GM19025 (cell line): ENCODE results near the gene SH3RF3.
"Not testable (repeated sequence)": the region's sequence is repeated elsewhere in the genome, so short reads cannot be mapped to it uniquely, and the experiment has no call there.

Source experiments
- ATAC-seq: cut with Tn5 transposase; IDR thresholded peaks from one replicate; pipeline ENCODE4 v1.9.1; 2021; ENCODE audit warnings: mild to moderate bottlenecking, low read depth, moderate library complexity; ENCODE audit not compliant: unreplicated experiment

Gene SH3RF3

DNA sequence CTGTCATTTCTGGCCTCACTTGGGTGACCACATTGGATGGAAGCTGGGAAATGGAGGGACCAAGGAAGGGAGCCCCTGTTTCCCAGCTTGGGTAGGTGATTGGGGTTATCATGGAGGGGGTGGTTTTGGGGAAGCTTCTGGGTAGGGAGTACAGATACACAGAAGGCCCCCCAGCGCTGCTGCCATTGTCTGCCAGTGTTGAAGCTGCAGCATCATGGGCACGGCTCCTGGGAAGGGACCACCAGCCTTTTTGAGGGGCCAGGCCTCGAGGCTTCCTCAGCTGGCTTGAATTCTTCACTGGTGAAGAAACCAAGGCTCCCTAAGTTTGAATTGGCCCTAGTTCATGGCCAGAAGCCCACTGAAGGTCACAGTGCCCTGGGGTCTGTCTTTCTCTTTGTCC, 25.2 kb downstream of the SH3RF3 start:
- ATAC-seq, result no peak

DNA sequence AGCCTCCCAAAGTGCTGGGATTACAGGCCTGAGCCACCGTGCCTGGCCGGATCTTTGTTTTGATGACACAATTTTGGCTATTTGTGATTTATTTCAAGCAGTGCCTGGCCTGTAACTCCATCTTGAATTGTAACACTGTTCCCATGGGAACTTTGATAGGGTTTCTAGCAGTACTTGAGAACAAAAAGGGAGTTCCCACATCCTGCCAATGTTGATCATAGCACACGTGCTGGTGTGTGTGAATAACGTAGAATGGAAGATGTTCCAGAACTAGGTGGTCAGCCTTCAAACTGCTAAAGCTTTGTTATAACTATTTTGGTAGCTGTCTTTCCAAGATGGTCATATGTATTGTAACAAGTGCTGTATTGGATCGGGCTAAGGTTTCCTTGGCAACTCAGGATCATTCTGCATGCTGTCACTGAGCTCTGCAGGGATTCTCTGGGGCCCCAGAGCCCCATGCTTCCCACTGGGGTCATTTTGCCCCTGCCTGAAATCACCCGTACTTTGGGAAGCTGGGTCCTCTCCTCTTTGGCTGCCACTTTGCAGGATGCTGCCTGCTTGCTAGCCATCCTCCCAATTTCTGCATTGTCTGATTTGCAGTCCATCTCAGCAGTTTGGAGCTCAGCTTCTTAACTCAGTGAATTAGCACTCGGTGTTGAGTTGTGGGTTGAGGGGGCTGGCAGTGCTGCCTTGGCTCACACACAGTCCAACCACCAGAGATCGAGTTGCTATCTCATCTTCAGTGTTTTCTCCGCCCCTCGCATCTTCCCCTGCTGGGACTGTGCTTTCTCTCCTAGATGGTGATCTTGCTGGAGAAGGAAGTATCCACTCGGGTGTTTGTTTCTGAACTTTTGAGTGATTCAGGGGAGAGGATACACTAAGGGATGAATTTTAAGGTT, 26.8 kb downstream of the SH3RF3 start:
- no peak for ATAC-seq

DNA sequence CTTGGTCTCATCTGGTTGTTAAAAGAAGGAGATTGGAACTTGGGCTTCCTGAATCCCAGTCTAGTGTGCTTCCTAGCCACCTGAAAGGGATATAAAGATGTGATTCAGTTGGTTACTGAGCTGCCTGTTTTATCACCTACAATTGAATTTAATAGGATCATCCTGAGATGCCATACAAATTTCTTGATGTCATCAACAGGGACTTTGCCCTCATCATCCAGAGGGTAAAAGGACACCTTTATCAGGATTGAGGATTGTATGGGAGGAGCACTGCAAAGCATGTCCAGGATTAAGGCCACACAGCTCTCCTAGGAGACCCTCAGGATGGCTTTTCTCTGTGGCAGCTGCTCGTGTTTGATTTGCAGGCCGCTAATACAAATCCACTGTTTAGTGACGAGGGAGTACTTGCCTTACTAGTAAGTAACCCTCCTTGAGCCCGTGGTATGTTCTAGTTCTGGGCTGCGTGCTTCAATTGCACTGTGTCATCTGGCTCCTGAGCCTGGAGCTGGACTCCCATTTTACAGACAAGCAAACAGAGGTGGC, 28.6 kb downstream of the SH3RF3 start:
- ATAC-seq, result no peak

DNA sequence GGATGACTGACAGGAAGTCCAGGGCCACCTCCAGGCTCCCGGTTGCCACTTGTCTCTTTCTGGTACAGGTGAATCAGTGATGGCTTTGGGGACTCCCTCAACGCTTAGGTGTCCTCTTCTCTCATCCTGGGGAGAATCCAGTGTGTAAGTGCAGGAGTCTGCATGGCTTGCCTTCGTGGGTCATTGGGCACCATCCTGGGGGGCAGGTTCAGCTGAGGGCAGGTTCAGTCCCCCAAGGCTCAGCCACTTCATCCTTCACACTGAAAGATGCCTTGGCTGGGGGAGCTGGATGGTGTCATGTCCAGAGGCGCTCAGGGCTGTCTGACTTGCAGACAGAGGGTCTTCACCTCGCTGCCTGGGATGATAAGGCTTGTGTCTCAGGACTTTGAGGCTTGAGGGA, 29.2 kb downstream of the SH3RF3 start:
- ATAC-seq, result no peak

DNA sequence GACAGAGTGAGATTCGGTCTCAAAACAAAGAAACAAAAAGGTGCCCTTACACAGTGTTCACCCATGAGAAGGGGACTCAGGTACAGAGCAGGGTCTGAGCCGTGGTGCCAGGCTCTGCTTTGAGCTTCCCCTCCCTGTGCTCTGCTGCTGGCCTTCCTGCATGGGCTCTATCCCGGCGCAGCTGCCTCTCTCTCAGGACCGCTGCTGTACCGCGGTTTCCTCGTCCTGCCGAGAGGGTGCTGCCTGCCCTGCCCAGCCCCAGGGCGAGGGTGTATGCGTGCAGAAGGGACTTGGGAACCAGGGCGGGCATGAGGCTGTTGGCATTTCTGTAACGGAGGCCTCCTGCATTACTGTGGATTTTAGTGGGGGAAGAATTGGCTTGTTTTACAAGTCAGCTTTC, 30.1 kb downstream of the SH3RF3 start:
- no peak for ATAC-seq

DNA sequence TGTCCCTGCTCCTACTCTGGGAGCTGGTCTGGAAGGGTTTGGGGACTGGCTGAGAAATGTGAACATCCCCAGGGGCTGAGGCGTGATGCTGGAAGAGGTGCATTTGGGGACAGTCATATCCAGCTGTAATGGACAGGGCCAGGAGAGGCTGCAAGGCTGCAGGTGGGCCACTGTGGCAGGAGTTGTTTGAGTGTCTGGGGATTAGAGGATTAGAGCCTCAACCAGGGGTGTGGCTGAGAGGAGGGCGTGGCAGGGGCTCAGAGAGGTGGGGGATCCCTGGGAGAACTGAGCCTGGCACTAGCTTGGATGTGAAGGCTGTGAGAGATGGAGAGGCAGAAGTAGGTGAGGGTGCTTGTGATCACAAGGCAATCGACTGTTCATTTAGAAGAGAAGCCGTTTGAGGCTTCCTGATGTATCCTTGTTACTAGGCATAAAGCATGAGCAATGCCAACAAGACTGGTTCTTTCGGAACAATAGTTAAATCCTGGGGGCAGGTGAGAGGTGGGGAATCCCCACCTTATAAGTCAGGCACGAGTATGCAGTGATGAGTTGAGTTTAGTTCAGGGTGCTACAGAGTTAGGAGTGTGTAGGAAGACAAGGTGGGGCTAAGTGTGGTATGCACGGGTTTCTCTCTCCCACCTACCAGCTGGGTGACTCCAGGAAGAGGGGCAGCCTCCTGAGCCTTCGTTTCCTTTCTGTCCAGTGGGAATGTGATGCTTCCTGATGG, 31.9 kb downstream of the SH3RF3 start:
- ATAC-seq, result no peak

DNA sequence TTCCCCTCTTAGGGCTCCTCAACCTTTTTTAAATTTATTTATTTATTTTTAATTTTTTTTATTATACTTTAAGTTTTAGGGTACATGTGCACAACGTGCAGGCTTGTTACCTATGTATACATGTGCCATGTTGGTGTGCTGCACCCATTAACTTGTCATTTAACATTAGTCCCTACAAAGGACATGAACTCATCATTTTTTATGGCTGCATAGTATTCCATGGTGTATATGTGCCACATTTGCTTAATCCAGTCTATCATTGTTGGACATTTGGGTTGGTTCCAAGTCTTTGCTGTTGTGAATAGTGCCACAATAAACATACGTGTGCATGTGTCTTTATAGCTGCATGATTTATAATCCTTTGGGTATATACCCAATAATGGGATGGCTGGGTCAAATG, 33.4 kb downstream of the SH3RF3 start:
- not testable (repeated sequence) for ATAC-seq

DNA sequence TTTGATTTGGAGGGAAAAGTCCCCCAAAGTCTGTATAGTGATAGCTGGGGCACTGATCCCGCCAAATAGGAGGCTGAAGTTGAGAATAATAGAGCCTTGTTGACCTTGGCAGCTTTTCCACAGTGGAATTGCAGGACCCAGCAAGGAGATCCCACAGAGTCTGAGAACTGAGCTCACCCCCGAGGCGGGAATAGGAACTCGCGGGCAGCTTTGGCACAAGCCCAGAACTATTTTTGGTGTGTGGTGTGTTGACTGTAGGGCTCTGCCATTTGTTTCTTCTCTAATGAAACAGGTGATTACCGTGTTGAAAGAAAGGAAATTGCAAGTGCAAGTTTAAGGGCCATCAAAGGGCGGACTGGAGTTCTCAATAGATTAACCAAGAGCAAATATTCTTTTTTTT, 34.0 kb downstream of the SH3RF3 start:
- no peak for ATAC-seq

DNA sequence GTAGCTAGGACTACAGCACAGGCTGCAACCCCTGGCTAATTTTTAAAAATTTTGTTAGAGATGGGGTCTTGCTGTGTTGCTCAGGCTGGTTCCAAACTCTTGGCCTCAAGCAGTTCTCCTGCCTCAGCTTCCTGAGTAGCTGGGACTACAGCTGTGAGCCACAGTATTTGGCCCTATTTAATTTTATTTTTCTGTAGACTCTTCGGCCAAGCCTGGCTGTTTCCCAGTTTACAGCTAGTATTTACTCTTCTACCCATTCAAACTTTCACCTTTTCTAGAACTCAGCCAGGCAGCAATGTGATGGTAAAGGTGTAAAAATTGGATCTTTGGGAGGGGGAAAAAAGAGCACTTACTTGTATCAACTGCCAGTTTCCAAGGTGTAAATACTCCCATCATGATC, 35.3 kb downstream of the SH3RF3 start:
- ATAC-seq, result no peak

DNA sequence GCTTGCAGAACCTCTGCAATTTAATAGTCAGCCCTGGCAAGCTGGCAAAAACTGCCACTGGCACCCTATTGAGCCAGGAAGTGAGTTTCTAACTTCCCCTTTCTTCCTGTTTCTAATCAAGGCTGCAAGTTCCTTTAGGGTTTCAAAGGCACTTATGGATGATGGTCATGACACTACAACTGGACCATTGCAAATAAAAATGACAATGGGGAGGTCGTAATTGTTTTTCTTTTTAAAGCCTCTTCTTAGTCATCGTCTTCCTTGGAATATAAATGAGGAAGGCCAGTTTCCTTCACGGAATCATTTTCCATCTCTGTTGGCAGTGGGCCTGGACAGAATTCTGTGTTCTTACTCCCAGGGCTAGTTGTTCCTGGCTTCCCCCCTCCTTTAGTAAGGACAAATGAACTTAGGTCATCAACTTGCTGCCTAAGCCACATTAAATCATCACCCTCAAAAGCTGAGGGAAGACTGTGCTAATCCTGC, 35.8 kb downstream of the SH3RF3 start:
- no peak for ATAC-seq

DNA sequence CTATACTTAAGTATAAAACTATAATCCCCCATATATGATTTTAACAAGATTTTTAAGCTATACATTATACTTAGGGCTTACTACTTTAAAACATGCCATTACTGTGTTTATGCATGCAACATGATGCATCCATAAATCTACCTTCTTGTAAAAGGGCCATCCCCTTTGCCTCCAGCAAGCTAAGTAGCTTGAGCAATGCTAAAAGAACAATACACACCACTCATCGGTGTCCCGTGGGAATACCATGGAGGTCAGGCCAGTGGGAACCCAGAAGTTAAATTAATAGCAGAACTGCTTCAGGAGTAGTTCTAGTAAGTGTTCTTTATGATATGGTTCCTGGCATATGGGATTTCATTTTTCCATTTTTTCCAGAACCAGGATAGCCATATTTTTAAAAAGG, 37.8 kb downstream of the SH3RF3 start:
- no peak for ATAC-seq

DNA sequence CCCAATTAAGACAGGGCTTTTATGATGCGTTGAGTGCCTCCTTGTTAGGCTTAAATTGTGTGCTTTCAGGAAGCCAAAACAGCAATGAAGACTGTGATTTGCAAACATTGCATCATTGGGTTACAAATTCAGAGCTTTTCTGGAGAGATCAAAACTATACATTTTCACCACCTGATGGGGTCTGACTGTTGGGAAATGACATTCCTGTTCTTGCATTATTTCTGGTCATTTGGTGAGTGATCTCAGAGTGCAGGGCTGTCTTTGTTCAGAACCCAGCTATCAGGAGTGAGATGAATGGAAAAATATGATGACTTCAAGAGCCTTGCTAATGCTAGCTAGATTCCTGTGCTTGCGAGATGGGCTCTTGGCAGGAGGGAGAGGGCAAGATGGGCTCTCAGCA, 39.1 kb downstream of the SH3RF3 start:
- ATAC-seq, result no peak

DNA sequence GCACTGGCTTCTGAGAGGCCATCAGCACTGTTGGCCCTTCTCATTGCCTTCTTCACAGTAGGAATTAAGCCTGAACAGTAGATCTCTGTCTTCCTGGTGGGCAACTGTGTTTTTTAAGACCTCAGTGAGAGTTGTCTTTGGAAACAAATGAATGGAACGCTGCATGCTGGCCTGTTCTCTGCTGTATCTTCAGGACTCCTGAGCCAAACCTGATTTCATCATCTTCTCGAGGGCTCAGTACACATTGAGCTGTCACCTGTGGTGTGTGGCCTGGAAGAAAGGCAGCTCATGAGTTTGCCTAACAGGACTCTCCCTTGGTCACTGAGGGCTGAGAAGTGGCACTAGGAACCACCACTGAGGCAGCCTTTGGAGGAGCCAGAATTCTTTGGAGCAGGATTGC, 39.7 kb downstream of the SH3RF3 start:
- no peak for ATAC-seq

DNA sequence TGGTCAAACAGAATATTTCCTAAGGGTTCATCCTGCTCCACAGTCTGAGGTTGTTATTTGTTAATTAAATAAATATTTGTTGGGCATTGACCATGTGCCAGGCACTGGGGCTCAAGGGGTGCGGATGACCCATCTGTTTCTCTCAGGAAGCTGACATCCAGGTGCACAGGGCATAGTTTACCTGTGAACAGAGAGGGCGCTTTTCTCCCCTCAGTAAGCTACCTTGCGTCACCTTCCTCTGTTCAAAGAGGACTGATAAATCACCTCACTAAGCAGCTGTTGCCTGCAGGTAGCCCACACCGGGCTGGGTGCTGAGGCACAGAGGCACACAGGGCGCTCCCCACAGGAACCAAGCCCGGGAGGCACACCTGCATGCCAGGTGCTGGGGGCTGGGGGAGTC, 41.6 kb downstream of the SH3RF3 start:
- ATAC-seq, result no peak

DNA sequence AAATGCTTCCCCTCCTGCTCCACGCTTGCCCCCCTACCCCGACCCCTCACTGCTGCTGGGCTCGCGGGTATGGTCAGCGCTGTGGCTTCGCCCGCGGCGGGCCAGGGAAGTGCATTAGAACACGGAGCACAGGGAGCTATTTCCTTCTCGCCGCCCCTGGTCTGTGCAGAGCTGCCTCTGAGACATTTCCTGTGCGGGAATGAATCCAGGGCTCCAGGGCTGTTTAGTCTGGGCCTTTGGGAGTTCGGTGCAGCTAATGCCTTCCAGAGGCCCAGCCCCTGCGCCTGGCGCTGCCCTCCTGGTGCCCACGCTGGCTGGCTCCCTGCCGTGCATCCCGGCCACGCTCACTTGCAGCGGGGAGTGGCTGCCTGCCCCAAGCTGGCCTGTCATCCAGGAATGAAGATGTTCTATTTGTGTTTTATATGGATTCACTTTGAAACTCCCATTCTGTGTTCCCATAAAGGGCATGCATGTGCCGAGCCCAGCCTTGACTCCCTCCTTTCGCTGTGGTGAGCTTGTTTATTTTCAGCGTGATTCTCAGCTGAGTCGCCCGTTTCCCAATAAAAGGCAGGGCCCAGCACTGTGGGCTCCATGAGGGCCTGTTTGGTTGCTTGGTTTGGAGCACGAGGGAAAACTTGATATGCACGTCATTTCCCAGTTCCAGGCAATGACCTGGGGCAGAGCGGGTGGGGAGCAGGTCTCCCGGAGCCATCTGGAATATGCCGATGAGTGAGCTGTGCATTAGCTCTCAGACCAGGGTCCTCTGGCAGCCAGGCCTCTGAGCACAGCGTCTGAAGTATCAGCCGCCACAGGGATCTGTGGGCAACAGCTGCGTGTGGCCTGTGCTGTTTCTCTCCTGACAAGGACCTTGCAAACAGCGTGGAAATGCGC, 42.7 kb downstream of the SH3RF3 start:
- no peak for ATAC-seq

DNA sequence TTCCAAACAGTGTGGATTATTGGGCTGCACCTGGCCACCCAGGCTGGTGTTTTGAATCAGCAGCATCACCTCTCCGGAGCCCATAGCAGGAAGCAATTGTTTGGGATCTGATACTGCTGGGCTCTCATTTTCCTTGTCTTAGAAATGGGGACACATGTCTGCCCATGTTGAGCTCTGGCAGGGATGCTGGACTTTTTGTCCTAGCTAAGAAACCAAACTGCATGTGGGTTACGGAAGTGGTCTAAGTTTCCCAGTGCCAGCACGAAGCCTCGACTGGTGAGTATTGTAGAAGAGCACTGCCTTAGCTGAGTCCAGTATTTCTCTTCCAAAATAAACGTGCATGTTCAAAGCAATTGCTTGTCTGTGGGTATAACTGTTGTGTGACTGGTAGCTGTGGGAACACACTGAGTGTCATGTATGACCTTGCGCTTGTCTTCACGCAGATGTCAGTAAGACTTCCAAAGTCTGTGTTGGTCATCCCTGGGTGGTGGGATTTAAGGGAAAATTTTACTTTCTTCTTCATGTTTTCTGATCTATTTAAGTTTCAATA, 43.6 kb downstream of the SH3RF3 start:
- no peak for ATAC-seq

DNA sequence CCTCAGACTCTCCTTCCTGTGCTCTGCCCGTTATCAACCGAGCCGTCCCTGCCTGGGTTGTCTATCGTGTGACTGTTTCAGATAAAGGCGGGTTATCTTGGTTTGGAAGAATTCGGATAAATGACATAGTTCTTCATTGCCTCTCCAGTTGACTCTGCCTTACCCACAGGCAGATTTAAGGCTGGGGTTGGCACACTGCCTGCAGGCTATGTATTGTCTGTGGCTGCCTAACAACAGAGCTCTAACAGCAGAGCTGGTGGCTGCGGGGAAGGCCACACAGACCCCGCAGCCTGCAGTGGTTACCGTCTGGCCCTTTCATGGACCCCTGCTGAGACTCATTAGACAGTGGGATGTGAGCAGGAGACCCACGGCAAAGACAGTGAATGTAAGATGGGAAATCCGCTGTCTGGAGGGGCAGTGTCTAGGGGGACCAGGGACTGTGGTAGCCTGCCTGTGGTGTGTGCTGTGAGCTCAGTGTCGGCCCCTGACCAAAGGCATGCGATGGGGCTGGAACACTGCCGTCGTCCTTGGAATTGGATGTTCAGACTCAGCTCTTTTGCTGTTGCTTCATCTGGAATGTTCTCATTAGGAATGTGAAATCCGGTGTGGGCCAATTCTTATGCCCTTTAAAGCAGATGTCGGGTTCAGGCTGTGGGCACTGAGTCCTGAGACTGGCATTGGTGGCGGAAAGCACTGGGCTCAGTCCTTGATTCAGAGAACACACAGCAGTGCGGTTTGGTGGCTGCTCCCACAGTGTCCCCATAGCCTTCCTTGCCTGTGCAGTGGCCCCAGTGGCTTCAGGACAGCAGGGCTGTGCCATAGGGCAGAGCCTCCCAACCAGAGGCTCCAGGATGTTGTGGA, 44.5 kb downstream of the SH3RF3 start:
- ATAC-seq, result no peak

DNA sequence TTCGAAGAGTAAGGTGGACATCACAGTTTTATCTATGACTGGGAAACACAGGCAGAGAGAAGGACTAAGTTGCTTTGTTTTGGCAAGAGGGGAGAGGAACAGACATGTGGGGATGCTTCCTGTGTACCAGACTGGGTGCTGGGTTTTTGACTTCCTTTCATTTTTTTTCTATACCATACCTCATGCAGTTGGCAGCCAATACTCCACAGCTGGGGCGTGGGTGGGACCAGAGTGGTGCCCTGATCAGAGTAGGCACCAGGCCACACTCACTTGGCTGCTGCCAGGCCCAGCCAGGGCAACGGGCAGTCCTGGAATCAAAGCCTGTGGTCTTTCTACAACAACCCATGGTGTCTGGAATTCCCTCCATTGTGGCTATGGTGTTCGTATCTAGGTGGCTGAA, 45.2 kb downstream of the SH3RF3 start:
- ATAC-seq, result no peak

DNA sequence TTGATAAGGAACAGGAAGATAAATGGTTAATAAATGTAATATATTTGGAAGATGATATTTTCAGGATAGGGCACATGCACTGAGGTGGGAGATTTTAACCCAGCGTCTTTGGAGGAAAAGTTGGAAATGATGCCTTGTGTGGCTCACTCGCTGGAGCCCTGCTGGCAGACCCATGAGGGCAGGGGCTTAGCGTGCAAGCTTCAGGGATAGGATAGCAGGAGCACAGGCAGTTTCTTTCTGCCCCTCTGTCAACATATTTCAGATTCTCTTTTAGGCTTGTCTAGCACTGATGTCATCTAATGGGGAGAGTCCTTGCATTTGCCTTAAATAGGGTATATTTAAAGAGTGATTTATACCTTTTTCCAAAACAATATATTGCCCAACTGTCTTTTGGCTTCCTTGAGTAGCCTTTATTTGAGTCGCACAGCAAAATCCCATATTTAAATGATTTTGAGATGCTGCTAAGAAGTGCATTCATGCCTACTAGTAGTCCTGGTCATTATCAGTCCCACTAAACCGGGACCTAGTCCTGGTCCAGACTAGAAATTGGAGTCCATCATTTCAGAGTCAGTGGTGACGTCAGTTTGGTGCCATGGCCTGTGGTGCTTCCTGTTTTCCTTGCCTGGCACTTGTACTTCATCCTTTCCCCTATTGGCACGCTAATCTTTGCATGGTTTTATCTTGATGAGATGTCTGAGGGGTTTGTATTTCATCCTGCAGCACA, 45.8 kb downstream of the SH3RF3 start:
- no peak for ATAC-seq
